Neural cell (in vitro differentiated cells): ENCODE data around the gene TRIOBP.

Experiments used
- EP300 ChIP-seq: fragments of 450-650 bp; conservative IDR thresholded peaks from 2 replicates; pipeline ENCODE4 v1.6.1; 2014; ENCODE audit warnings: antibody characterized with exemption, mild to moderate bottlenecking, moderate library complexity; ENCODE audit not compliant: poor library complexity, severe bottlenecking
- POLR2AphosphoS5 ChIP-seq: IDR thresholded peaks from 2 replicates; pipeline ENCODE4 v1.6.1; 2012
- SMC3 ChIP-seq: fragments of 450-650 bp; conservative IDR thresholded peaks from 2 replicates; pipeline ENCODE4 v1.6.1; 2014; ENCODE audit warnings: antibody characterized with exemption, mild to moderate bottlenecking, moderate library complexity; ENCODE audit not compliant: poor library complexity
- TF ChIP-seq, protein P1 (sequence below): fragments of 450-650 bp; IDR thresholded peaks from 2 replicates; pipeline ENCODE4 v1.5.1; 2014; ENCODE audit warnings: antibody characterized with exemption, mild to moderate bottlenecking, moderate library complexity; ENCODE audit not compliant: poor library complexity, severe bottlenecking

DNA sequence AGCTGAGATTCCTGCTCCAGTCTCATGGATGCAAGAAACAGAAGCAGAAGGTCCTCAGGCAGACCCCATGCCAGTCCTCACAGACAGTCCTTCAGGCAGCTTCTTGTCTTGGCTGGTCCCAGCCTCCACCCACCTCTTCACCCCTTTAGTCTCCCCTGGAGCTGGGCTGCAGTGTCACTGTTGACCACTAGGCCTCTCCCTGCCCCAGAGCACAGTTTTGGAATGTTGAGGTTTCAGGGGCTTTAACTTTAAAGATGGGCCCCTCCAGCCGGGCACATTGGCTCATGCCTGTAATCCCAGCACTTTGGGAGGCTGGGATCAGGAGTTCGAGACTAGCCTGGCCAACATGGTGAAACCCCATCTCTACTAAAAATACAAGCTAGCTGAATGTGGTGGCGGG lies 71.4 kb downstream of the TRIOBP start:
- TF ChIP-seq, protein P1, sequence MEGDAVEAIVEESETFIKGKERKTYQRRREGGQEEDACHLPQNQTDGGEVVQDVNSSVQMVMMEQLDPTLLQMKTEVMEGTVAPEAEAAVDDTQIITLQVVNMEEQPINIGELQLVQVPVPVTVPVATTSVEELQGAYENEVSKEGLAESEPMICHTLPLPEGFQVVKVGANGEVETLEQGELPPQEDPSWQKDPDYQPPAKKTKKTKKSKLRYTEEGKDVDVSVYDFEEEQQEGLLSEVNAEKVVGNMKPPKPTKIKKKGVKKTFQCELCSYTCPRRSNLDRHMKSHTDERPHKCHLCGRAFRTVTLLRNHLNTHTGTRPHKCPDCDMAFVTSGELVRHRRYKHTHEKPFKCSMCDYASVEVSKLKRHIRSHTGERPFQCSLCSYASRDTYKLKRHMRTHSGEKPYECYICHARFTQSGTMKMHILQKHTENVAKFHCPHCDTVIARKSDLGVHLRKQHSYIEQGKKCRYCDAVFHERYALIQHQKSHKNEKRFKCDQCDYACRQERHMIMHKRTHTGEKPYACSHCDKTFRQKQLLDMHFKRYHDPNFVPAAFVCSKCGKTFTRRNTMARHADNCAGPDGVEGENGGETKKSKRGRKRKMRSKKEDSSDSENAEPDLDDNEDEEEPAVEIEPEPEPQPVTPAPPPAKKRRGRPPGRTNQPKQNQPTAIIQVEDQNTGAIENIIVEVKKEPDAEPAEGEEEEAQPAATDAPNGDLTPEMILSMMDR: no peak
- TF ChIP-seq POLR2AphosphoS5 (no peak), EP300 (no peak), SMC3 (no peak)
